Measurements from ENCODE around the gene MYEF2.

GRCh38 chr15:48089702-48090101 is 88.4 kb downstream of the MYEF2 start:
- TF ChIP-seq CTCF (IDR thresholded peaks at IDR 0.05) (no peak), POLR2A (IDR thresholded peaks at IDR 0.05) (no peak), POLR2AphosphoS5 (IDR thresholded peaks at IDR 0.05) (no peak)
